OCI-LY3 (cell line): ENCODE measurements around the gene DCST1.
"Not testable (repeated sequence)": the region's sequence is repeated elsewhere in the genome, so short reads cannot be mapped to it uniquely, and the experiment has no call there.

ENCODE experiments used
- H2AFZ ChIP-seq: fragments of 200-600, 300-600 bp; shearing (Covaris generic); 2 replicates; pipeline ENCODE4 v1.6.0; 2014; ENCODE audit warnings: antibody characterized with exemption, low read depth, low read length
- H3K27ac ChIP-seq: fragments of 200-600, 300-600 bp; sonication (generic); 2 replicates; pipeline ENCODE4 v1.5.1; 2014; ENCODE audit warnings: mild to moderate bottlenecking, low read length, moderate library complexity, mixed read lengths
- H3K27me3 ChIP-seq: fragments of 200-600, 300-600 bp; sonication (generic); 2 replicates; pipeline ENCODE4 v1.6.1; 2014; ENCODE audit warnings: low read depth, low read length, mixed read lengths
- H3K36me3 ChIP-seq: fragments of 200-600, 300-600 bp; sonication (generic); replicated peaks from 2 replicates; pipeline ENCODE3; 2014; ENCODE audit warnings: low read depth, low read length, mixed read lengths
- H3K4me1 ChIP-seq: fragments of 300-600, 200-600 bp; sonication (generic); 2 replicates; pipeline ENCODE4 v1.6.1; 2014; ENCODE audit warnings: low read length, mixed read lengths
- H3K4me2 ChIP-seq: fragments of 200-600, 300-600 bp; sonication (generic); 2 replicates; pipeline ENCODE4 v1.6.1; 2014; ENCODE audit warnings: low read length, mixed read lengths
- H3K4me3 ChIP-seq: fragments of 300-600, 200-600 bp; sonication (generic); 2 replicates; pipeline ENCODE4 v1.5.1; 2014; ENCODE audit warnings: antibody characterized with exemption, mild to moderate bottlenecking, low read length, moderate library complexity
- H3K79me2 ChIP-seq: fragments of 300-600, 200-600 bp; shearing (Covaris generic); 2 replicates; pipeline ENCODE4 v1.6.1; 2014; ENCODE audit warnings: mild to moderate bottlenecking, low read length, mixed read lengths
- H3K9ac ChIP-seq: fragments of 300-600, 200-600 bp; shearing (Covaris generic); 2 replicates; pipeline ENCODE4 v1.6.0; 2014; ENCODE audit warnings: mild to moderate bottlenecking, low read length, moderate library complexity
- H3K9me3 ChIP-seq: fragments of 200-600, 300-600 bp; shearing (Covaris generic); 2 replicates; pipeline ENCODE4 v1.6.1; 2014; ENCODE audit warnings: low read length, mixed read lengths; ENCODE audit not compliant: insufficient read depth
- H4K20me1 ChIP-seq: fragments of 200-600, 300-600 bp; sonication (generic); 2 replicates; pipeline ENCODE4 v1.6.1; 2016; ENCODE audit warnings: low read length, mixed read lengths; ENCODE audit not compliant: insufficient read depth
- CTCF ChIP-seq: fragments of 200-600, 300-600 bp; sonication (generic); IDR thresholded peaks from 2 replicates; pipeline ENCODE4 v1.5.1; 2014; ENCODE audit warnings: antibody characterized with exemption, low read length, low read depth
- EZH2phosphoT487 ChIP-seq: fragments of 200-600 bp; shearing (Covaris generic); IDR thresholded peaks from 2 replicates; pipeline ENCODE4 v1.6.1; 2018; ENCODE audit warnings: antibody characterized with exemption, mixed run types, low read depth

DCST1 gene, protein sequence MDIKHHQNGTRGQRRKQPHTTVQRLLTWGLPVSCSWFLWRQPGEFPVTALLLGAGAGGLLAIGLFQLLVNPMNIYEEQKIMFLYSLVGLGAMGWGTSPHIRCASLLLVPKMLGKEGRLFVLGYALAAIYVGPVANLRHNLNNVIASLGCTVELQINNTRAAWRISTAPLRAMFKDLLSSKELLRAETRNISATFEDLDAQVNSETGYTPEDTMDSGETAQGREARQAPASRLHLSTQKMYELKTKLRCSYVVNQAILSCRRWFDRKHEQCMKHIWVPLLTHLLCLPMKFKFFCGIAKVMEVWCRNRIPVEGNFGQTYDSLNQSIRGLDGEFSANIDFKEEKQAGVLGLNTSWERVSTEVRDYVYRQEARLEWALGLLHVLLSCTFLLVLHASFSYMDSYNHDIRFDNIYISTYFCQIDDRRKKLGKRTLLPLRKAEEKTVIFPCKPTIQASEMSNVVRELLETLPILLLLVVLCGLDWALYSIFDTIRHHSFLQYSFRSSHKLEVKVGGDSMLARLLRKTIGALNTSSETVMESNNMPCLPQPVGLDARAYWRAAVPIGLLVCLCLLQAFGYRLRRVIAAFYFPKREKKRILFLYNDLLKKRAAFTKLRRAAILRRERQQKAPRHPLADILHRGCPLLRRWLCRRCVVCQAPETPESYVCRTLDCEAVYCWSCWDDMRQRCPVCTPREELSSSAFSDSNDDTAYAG

GRCh38 chr1:155033524-155033923, at the start of gene DCST1, which contains the start of gene DCST2:
DCST1 (plus strand) TSS chr1:155033824; CDS start chr1:155034037, 213 bp downstream.
DCST2 (minus strand) TSS chr1:155033781; CDS start chr1:155033701, 80 bp downstream.
- Histone ChIP-seq H2AFZ (no peak within 1 kb of the TSS), H4K20me1 (no peaks in the 10 kb centered on the region), H3K4me2 (no peak within 1 kb of the TSS), H3K4me3 (no peak within 1 kb of the TSS), H3K27ac (no peak within 1 kb of the TSS), H3K36me3 (no peaks in the 10 kb centered on the region), H3K79me2 (no peaks in the 10 kb centered on the region), H3K27me3 (peaks cover 21% of the 10 kb centered on the region), H3K4me1 (no peaks in the 10 kb centered on the region), H3K9me3 (no peaks in the 10 kb centered on the region), H3K9ac (no peak within 1 kb of the TSS)
- TF ChIP-seq CTCF (no peak), EZH2phosphoT487 (no peak)

DNA sequence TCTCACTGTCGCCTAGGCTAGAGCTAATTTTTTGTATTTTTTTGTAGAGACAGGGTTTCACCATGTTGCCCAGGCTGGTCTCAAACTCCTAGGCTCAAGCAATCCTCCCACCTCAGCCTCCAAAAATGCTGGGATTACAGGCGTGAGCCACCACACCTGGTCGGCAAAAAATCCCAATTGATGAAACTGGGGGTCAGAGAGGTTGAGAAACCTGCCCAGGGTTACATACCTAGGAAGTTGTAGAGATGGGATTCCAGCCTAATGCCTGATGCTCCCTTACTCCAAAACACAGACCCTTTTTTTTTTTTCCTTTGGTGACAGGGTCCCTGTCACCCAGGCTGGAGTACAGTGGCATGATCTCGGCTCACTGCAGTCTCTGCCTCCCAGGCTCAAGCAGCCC, 46.9 kb upstream of the DCST1 start:
- H3K36me3 ChIP-seq, result peaks cover 27% of the 10 kb centered on the region
- peaks cover 15% of the 10 kb centered on the region for H3K4me1 ChIP-seq
- not testable (repeated sequence) for H3K4me2 ChIP-seq, H3K4me3 ChIP-seq, H3K27me3 ChIP-seq, H4K20me1 ChIP-seq, H3K27ac ChIP-seq, H3K9ac ChIP-seq, H3K9me3 ChIP-seq, H2AFZ ChIP-seq
- peaks cover 56% of the 10 kb centered on the region for H3K79me2 ChIP-seq

GRCh38 chr1:154987326-154987725, 46.3 kb upstream of the DCST1 start:
- TF ChIP-seq EZH2phosphoT487, result no peak
- TF ChIP-seq CTCF, result no peak

GRCh38 chr1:154988058-154988954, 45.3 kb upstream of the DCST1 start:
- Histone ChIP-seq H3K9ac (no peak overlapping the region), H4K20me1 (no peaks in the 10 kb centered on the region), H3K27ac (no peak overlapping the region), H3K36me3 (peaks cover 27% of the 10 kb centered on the region), H3K4me1 (peaks cover 9% of the 10 kb centered on the region), H3K4me2 (no peak overlapping the region), H3K79me2 (peaks cover 43% of the 10 kb centered on the region), H3K4me3 (no peak overlapping the region), H2AFZ (no peak overlapping the region), H3K27me3 (no peaks in the 10 kb centered on the region), H3K9me3 (no peaks in the 10 kb centered on the region)
- TF ChIP-seq CTCF (peak; percentile 21; the same call in 1 of the 2 replicates), EZH2phosphoT487 (no peak)

More at GRCh38 chr1:154987326-154987725, 46.3 kb upstream of the DCST1 start:
- no peaks in the 10 kb centered on the region for H3K9me3 ChIP-seq
- H3K27ac ChIP-seq, result no peak overlapping the region
- no peak overlapping the region for H2AFZ ChIP-seq
- no peak overlapping the region for H3K4me2 ChIP-seq
- H3K4me1 ChIP-seq, result peaks cover 13% of the 10 kb centered on the region
- no peak overlapping the region for H3K4me3 ChIP-seq
- peaks cover 27% of the 10 kb centered on the region for H3K36me3 ChIP-seq
- no peaks in the 10 kb centered on the region for H4K20me1 ChIP-seq
- peaks cover 50% of the 10 kb centered on the region for H3K79me2 ChIP-seq
- no peaks in the 10 kb centered on the region for H3K27me3 ChIP-seq
- H3K9ac ChIP-seq, result no peak overlapping the region
